ENCODE measurements around the gene ABHD18.

The ABHD18 gene

DNA sequence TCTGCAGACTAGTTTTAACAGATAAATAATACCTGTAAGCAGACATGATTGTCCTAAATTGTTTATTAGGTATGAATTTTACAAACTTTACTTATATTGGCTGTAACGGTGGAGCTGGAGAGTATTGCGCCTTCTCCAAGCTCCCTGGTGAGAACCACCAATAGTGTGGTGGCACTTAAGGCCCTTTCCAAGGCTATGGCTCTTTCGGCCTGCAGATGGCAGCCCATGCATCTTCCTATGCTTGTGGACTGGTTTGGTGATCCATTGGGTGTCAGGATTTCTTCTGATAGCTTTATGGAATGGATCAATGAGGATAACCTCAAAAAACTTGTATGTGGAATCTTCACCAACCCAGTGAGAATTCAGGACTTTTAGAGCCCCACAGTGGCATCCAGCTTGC is 103.7 kb downstream of the ABHD18 start:
- H3K27ac ChIP-seq (ENCODE audit: low read depth, low read length): no peak overlapping the region
- no peaks in the 10 kb centered on the region for H3K27me3 ChIP-seq (ENCODE audit: insufficient read depth, low read length)
- no peak overlapping the region for H3K4me3 ChIP-seq (ENCODE audit: low read depth, low read length)
- no peaks in the 10 kb centered on the region for H3K4me1 ChIP-seq (ENCODE audit: control insufficient read depth, insufficient read depth, low read length, unreplicated experiment)
- no peaks in the 10 kb centered on the region for H3K36me3 ChIP-seq (ENCODE audit: insufficient read depth, low read length)
- H2AFZ ChIP-seq (ENCODE audit: low read length, unreplicated experiment): no peak overlapping the region
- H3K79me2 ChIP-seq (ENCODE audit: control insufficient read depth, insufficient read depth, low read length, unreplicated experiment): peaks cover 30% of the 10 kb centered on the region

DNA sequence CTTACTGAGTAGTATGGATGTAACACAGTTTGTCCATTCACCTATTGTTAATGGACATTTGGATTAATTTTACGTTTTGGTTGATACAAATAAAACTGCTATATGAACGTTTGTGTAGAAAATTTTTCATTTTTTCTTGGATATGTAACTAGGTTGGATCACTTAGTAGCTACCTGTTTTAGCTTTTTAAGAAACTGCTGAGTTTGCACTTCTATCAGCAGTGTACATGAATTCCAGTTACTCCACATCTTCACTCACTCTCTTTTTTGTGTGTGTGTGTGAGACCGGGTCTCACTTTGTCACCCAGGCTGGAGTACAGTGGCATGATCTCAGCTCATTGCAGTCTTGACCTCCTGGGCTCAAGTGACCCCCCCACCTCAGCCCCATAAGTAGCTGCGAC is 111.3 kb downstream of the ABHD18 start:
- Histone ChIP-seq H3K36me3 (ENCODE audit: insufficient read depth, low read length) (peaks cover 3% of the 10 kb centered on the region; the same call in 1 of the 2 replicates), H3K27ac (ENCODE audit: low read depth, low read length) (no peak overlapping the region), H3K79me2 (ENCODE audit: control insufficient read depth, insufficient read depth, low read length, unreplicated experiment) (peaks cover 3% of the 10 kb centered on the region), H3K4me3 (ENCODE audit: low read depth, low read length) (no peak overlapping the region), H2AFZ (ENCODE audit: low read length, unreplicated experiment) (no peak overlapping the region), H3K4me1 (ENCODE audit: control insufficient read depth, insufficient read depth, low read length, unreplicated experiment) (no peaks in the 10 kb centered on the region), H3K27me3 (ENCODE audit: insufficient read depth, low read length) (no peaks in the 10 kb centered on the region)

Measured in ACC112 (cell line).